H1 (cell line): ENCODE data around the gene KCNQ1. TPM values are rescaled to one million over a fixed set of nuclear protein-coding genes. Genes with fewer than 3 reads are reported as not detected.

Source experiments
- CTCF ChIA-PET: fragments of 300-600 bp; sonication (Branson Sonifier 250); formaldehyde crosslinking; loops from one replicate; lab custom pipeline; 2021; ENCODE audit not compliant: partially characterized antibody; lab: Charles Lee
- POLR2A ChIA-PET: fragments of 300-600 bp; sonication (Branson Sonifier 250); formaldehyde crosslinking; loops from one replicate; lab custom pipeline; 2021; ENCODE audit warnings: inconsistent platforms; ENCODE audit not compliant: partially characterized antibody; lab: Charles Lee
- DNase-seq, 2 experiments: peaks; one replicate each; pipeline versions ENCODE4 v3.0.0 to v3.0.0-alpha.2; 2010 to 2022; ENCODE audit warnings: low spot score in 2 of 2, low read depth in 1 of 2, mixed read lengths in 1 of 2
- FAIRE-seq: peaks from 2 replicates; lab custom pipeline; 2011; peaks lifted over from hg19 to GRCh38; lab: Jason Lieb, UNC
- H2AFZ ChIP-seq: 2 replicates; pipeline ENCODE4 v1.8.1; 2012; ENCODE audit warnings: low read length, inconsistent platforms
- H2AK5ac ChIP-seq: 2 replicates; pipeline ENCODE4 v1.6.1; 2013; ENCODE audit warnings: low read depth, low read length
- H2BK120ac ChIP-seq: replicated peaks from 2 replicates; pipeline ENCODE3; 2013; ENCODE audit warnings: low read depth, low read length, inconsistent platforms
- H2BK12ac ChIP-seq: 2 replicates; pipeline ENCODE4 v1.6.1; 2013; ENCODE audit warnings: low read depth, low read length
- H2BK15ac ChIP-seq: 2 replicates; pipeline ENCODE4 v1.6.1; 2013; ENCODE audit warnings: low read length
- H2BK20ac ChIP-seq: 2 replicates; pipeline ENCODE4 v1.6.1; 2013; ENCODE audit warnings: low read length
- H2BK5ac ChIP-seq: 2 replicates; pipeline ENCODE4 v1.6.1; 2013; ENCODE audit warnings: low read depth, low read length
- H3K14ac ChIP-seq: 2 replicates; pipeline ENCODE4 v1.6.1; 2013; ENCODE audit warnings: inconsistent platforms; ENCODE audit not compliant: insufficient read length
- H3K18ac ChIP-seq: 2 replicates; pipeline ENCODE4 v1.6.1; 2013; ENCODE audit warnings: low read length; ENCODE audit errors: extremely low read depth
- H3K23ac ChIP-seq: 2 replicates; pipeline ENCODE4 v1.6.1; 2013; ENCODE audit warnings: inconsistent platforms; ENCODE audit not compliant: insufficient read length
- H3K23me2 ChIP-seq: 2 replicates; pipeline ENCODE4 v1.6.1; 2013; ENCODE audit warnings: low read depth, low read length
- H3K27ac ChIP-seq: 2 replicates; pipeline ENCODE4 v1.6.1; 2011; ENCODE audit warnings: low read depth, low read length, inconsistent platforms
- H3K27me3 ChIP-seq, 4 experiments: replicated peaks in 1 of 4; 1 replicate in 1 of 4; 2 replicates in 3 of 4; pipeline versions ENCODE4 v1.6.1 to v1.8.1; 2011 to 2013; ENCODE audit warnings: low read length in 3 of 4, mild to moderate bottlenecking in 3 of 4, inconsistent platforms in 2 of 4, mixed read lengths in 2 of 4, moderate library complexity in 1 of 4; ENCODE audit not compliant: control insufficient read depth in 3 of 4, insufficient read depth in 3 of 4; ENCODE audit errors: extremely low read depth in 1 of 4
- H3K36me3 ChIP-seq, 4 experiments: 2 replicates each; pipeline versions ENCODE4 v1.6.1 to v1.8.1; 2011 to 2013; ENCODE audit warnings: mild to moderate bottlenecking in 4 of 4, low read length in 3 of 4, moderate library complexity in 2 of 4, control low read depth in 1 of 4, inconsistent platforms in 1 of 4; ENCODE audit not compliant: insufficient read depth in 4 of 4, control insufficient read depth in 2 of 4
- H3K4ac ChIP-seq: replicated peaks from 2 replicates; pipeline ENCODE3; 2013; ENCODE audit warnings: low read length, low read depth, mixed read lengths, inconsistent platforms; ENCODE audit not compliant: insufficient read length
- H3K4me1 ChIP-seq, 4 experiments: replicated peaks in 1 of 4; 1 replicate in 1 of 4; 2 replicates in 3 of 4; pipeline versions ENCODE4 v1.6.1 to v1.8.1; 2011 to 2013; ENCODE audit warnings: low read length in 3 of 4, inconsistent platforms in 2 of 4, mixed read lengths in 1 of 4; ENCODE audit not compliant: insufficient read depth in 4 of 4, control insufficient read depth in 3 of 4
- H3K4me2 ChIP-seq, 2 experiments: 2 replicates each; pipeline versions ENCODE4 v1.6.1 to v1.8.1; 2011 to 2013; ENCODE audit warnings: low read depth in 2 of 2, low read length in 2 of 2, control low read depth in 1 of 2, inconsistent platforms in 1 of 2, mild to moderate bottlenecking in 1 of 2; ENCODE audit not compliant: insufficient read depth in 1 of 2
- H3K4me3 ChIP-seq, 4 experiments: fragments of 200-600, 300-600 bp in 1 of 4; sonication (generic), shearing (Covaris generic), sonication (Bioruptor Twin) in 1 of 4; 2 replicates each; pipeline versions ENCODE4 v1.5.1 to v1.8.1; 2011 to 2016; ENCODE audit warnings: low read length in 4 of 4, low read depth in 3 of 4, control low read depth in 2 of 4, inconsistent platforms in 2 of 4, mild to moderate bottlenecking in 2 of 4, mixed read lengths in 1 of 4, moderate library complexity in 1 of 4; ENCODE audit not compliant: insufficient read depth in 2 of 4; ENCODE audit errors: extremely low read depth in 1 of 4
- H3K56ac ChIP-seq: replicated peaks from 2 replicates; pipeline ENCODE3; 2013; ENCODE audit warnings: low read depth, mild to moderate bottlenecking, mixed read lengths, low read length, inconsistent platforms; ENCODE audit not compliant: insufficient read length
- H3K79me1 ChIP-seq: 2 replicates; pipeline ENCODE4 v1.6.1; 2013; ENCODE audit warnings: low read depth, low read length, control low read depth
- H3K79me2 ChIP-seq, 2 experiments: 2 replicates each; pipeline versions ENCODE4 v1.6.1 to v1.8.1; 2012 to 2013; ENCODE audit warnings: low read length in 2 of 2, mild to moderate bottlenecking in 2 of 2, inconsistent platforms in 1 of 2; ENCODE audit not compliant: insufficient read depth in 2 of 2, control insufficient read depth in 1 of 2
- H3K9ac ChIP-seq, 4 experiments: replicated peaks in 1 of 4; 1 replicate in 1 of 4; 2 replicates in 3 of 4; pipeline versions ENCODE4 v1.6.1 to v1.8.1; 2011 to 2013; ENCODE audit warnings: low read depth in 3 of 4, low read length in 3 of 4, control low read depth in 2 of 4, mild to moderate bottlenecking in 2 of 4, moderate library complexity in 2 of 4, inconsistent platforms in 1 of 4; ENCODE audit errors: extremely low read depth in 1 of 4
- H3K9me3 ChIP-seq, 2 experiments: 2 replicates each; pipeline versions ENCODE4 v1.6.1 to v1.8.1; 2012 to 2013; ENCODE audit warnings: mild to moderate bottlenecking in 2 of 2, moderate library complexity in 2 of 2, control low read depth in 1 of 2, inconsistent platforms in 1 of 2, low read depth in 1 of 2, low read length in 1 of 2, mixed read lengths in 1 of 2; ENCODE audit not compliant: insufficient read depth in 2 of 2
- H4K20me1 ChIP-seq, 2 experiments: replicated peaks in 1 of 2; 2 replicates each; pipeline versions ENCODE3 to v1.8.1; 2011 to 2013; ENCODE audit warnings: inconsistent platforms in 2 of 2, low read length in 2 of 2, mild to moderate bottlenecking in 1 of 2; ENCODE audit not compliant: insufficient read depth in 2 of 2, control insufficient read depth in 1 of 2
- H4K5ac ChIP-seq: 2 replicates; pipeline ENCODE4 v1.6.1; 2013; ENCODE audit warnings: low read length, low read depth, mixed read lengths, inconsistent platforms; ENCODE audit not compliant: insufficient read length
- H4K8ac ChIP-seq: 2 replicates; pipeline ENCODE4 v1.8.0; 2013; ENCODE audit warnings: mild to moderate bottlenecking, moderate library complexity, low read length, inconsistent platforms; ENCODE audit not compliant: insufficient read depth; ENCODE audit errors: extremely low read depth
- H4K91ac ChIP-seq: replicated peaks from 2 replicates; pipeline ENCODE3; 2013; ENCODE audit warnings: low read length, mixed read lengths, inconsistent platforms; ENCODE audit not compliant: insufficient read length
- HDAC6 ChIP-seq: IDR thresholded peaks from one replicate; pipeline ENCODE4 v1.7.1; 2012; ENCODE audit warnings: low read depth, mild to moderate bottlenecking, inconsistent platforms, low read length, moderate library complexity
- KDM1A ChIP-seq: fragments of 200-600, 300-600 bp; sonication (generic); IDR thresholded peaks from 2 replicates; pipeline ENCODE4 v1.7.1; 2016; ENCODE audit warnings: mild to moderate bottlenecking, low read length, borderline replicate concordance
- MAFK ChIP-seq: IDR thresholded peaks from 2 replicates; pipeline ENCODE4 v1.6.1; 2012; ENCODE audit warnings: low read depth, mild to moderate bottlenecking, improper control_type of control experiment, low read length
- RAD21 ChIP-seq, 2 experiments: IDR thresholded peaks in 1 of 2; conservative IDR thresholded peaks in 1 of 2; 2 replicates each; pipeline ENCODE4 v1.6.1; 2011; ENCODE audit warnings: low read depth in 2 of 2, low read length in 2 of 2, improper control_type of control experiment in 1 of 2, inconsistent platforms in 1 of 2, mild to moderate bottlenecking in 1 of 2, moderate library complexity in 1 of 2
- WGBS, 2 experiments: shearing (Covaris generic) in 1 of 2; methylation state at CpG; one replicate each; pipeline versions ENCODE4 v1.1.6 to v1.1.7; 2013 to 2015; ENCODE audit warnings: low lambda C conversion rate in 2 of 2, mixed read lengths in 2 of 2, inconsistent platforms in 1 of 2, low coverage in 1 of 2, missing lambda C conversion rate in 1 of 2; ENCODE audit not compliant: insufficient replicate concordance in 2 of 2, insufficient coverage in 1 of 2, insufficient read length in 1 of 2; ENCODE audit errors: extremely low coverage in 1 of 2, missing lambda C conversion rate in 1 of 2; 5-methylcytosine and 5-hydroxymethylcytosine counted together
- polyA plus RNA-seq, 7 experiments: library from polyadenylated mRNA; depleted of rRNA in 3 of 7; stranded (reverse) in 5 of 7; unstranded in 2 of 7; fragments of >200 nt in 5 of 7; fragments of 200-250 nt in 2 of 7; gene quantifications; 1 replicate in 5 of 7; 2 replicates in 1 of 7; 4 replicates in 1 of 7; pipeline versions ENCODE4 v1.2.1 to v1.2.3, GENCODE V29; 2011 to 2013; ENCODE audit warnings: missing spikeins in 2 of 7, mixed read lengths in 2 of 7
- total RNA-seq: library from RNA; stranded (reverse); fragmentation: NEBNext Ultra II Directional; extraction: Animal tissue kit (Norgen Biotek cat#: 25700); gene quantifications from 2 replicates; pipeline ENCODE4 v1.2.1, GENCODE V29; 2021

KCNQ1 gene
- total and polyA plus RNA-seq, 2 of the 8 experiments (the other 6 are each of a cell fraction or from before 2014, with no cell fraction given): 1.9 to 2.0 TPM

DNA sequence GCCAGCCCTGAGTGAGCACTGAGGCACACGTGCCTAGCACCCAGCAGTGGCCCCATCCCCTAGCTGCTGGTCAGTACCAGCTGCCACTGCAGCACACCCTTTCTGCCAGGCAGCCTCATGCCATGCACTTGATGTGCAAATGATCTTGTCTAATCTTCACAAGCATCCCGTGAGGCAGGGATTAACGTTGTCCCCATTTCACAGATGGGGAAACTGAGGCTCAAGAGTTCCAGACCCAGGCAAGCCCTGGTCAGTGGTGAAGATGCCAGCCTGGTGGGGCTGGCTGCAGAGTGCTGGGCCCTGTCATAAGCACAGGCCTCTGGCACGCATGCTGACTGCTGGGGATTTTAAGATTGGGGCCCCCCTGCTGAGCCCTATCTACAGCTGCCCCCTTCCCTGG, 449.1 kb downstream of the KCNQ1 start:
- no peak overlapping the region for H3K4me3 ChIP-seq
- no peak for DNase-seq
- FAIRE-seq: no peak
- peaks cover 0 to 4% of the 10 kb centered on the region in 2 experiments; a peak in 1 of 4 replicates for H3K9me3 ChIP-seq
- no peak overlapping the region for H4K91ac ChIP-seq
- no peak overlapping the region for H2AFZ ChIP-seq
- H2BK15ac ChIP-seq: 0 out of 2 replicates have a peak overlapping the region, but pooled peaks have one; percentile 5
- H2AK5ac ChIP-seq: no peak overlapping the region
- no peak overlapping the region for H3K4me2 ChIP-seq
- peaks cover 0 to 20% (median 15%) of the 10 kb centered on the region in 4 experiments; a peak in 6 of 7 replicates for H3K4me1 ChIP-seq
- H4K5ac ChIP-seq: no peak overlapping the region
- no peaks in the 10 kb centered on the region for H4K20me1 ChIP-seq
- no peak overlapping the region for H3K27ac ChIP-seq
- no peak overlapping the region for H3K14ac ChIP-seq
- H3K56ac ChIP-seq: no peak overlapping the region
- no peak overlapping the region for H2BK120ac ChIP-seq
- ChIA-PET CTCF (interaction anchor here (1.1 to 13.5 kb wide), 4 partner anchors 9 to 359 kb away, joined by 4 to 521 read pairs (median 98); partner anchors contain the start of gene PHLDA2), POLR2A (interaction anchor here (2.9 to 4.4 kb wide), 2 partner anchors 36 to 362 kb away, joined by 16 to 17 read pairs; partner anchors contain the start of gene PHLDA2)
- no peak overlapping the region for H3K18ac ChIP-seq
- 89% methylated on average over 4 of the region's 4 CpGs; no CpG with 5 or more reads in 1 of the 2 experiments for WGBS, 2 experiments
- H3K9ac ChIP-seq: no peak overlapping the region
- no peak overlapping the region for H2BK20ac ChIP-seq
- no peaks in the 10 kb centered on the region for H3K79me1 ChIP-seq
- no peaks in the 10 kb centered on the region for H3K79me2 ChIP-seq
- H2BK12ac ChIP-seq: no peak overlapping the region
- H3K27me3 ChIP-seq: peaks cover 0 to 12% (median 4%) of the 10 kb centered on the region in 4 experiments; a peak in 4 of 7 replicates
- peak overlapping the region; percentile 69; the same call in 1 of the 2 replicates for H4K8ac ChIP-seq
- TF ChIP-seq KDM1A: peak; percentile 49; the same call in 1 of the 2 replicates
- no peak for TF ChIP-seq MAFK
- TF ChIP-seq HDAC6: no peak
- no peak for TF ChIP-seq RAD21 (IDR thresholded peaks at IDR 0.05 in 1 of 2, conservative IDR thresholded peaks at IDR 0.05 in 1 of 2; ENCODE audit: low read depth in 2 of 2, low read length in 2 of 2)
- no peak overlapping the region for H3K23ac ChIP-seq
- H3K4ac ChIP-seq: no peak overlapping the region
- H3K36me3 ChIP-seq: no peaks in the 10 kb centered on the region
- no peak overlapping the region for H2BK5ac ChIP-seq
- H3K23me2 ChIP-seq: peaks cover 3% of the 10 kb centered on the region
